Vagina (tissue), 2 donors: ENCODE results near the gene PTPRN2. TPM values are rescaled to one million over a fixed set of nuclear protein-coding genes. Genes with fewer than 3 reads are reported as not detected.

Experiments used
- DNase-seq, 2 donors: peaks; one replicate each; pipeline ENCODE4 v3.0.0-alpha.2; 2017; ENCODE audit errors: extremely low spot score in 2 of 2
- H3K27ac ChIP-seq: fragments of 200-600 bp; sonication (generic); one replicate; pipeline ENCODE4 v1.5.1; 2019
- H3K27me3 ChIP-seq: fragments of 200-600 bp; sonication (generic); one replicate; pipeline ENCODE4 v1.5.1; 2019
- H3K36me3 ChIP-seq, 2 donors: fragments of 200-600 bp; sonication (generic); one replicate each; pipeline ENCODE4 v1.5.1; 2017 to 2019
- H3K4me1 ChIP-seq: fragments of 200-600 bp; sonication (generic); one replicate; pipeline ENCODE4 v1.5.1; 2019
- H3K4me3 ChIP-seq, 2 donors: fragments of 200-600 bp; sonication (generic); 1 replicate in 1 of 2; 2 replicates in 1 of 2; pipeline ENCODE4 v1.5.1; 2016 to 2019
- H3K9me3 ChIP-seq: fragments of 200-600 bp; sonication (generic); one replicate; pipeline ENCODE4 v1.5.1; 2019
- CTCF ChIP-seq, 3 experiments: fragments of 450-650 bp in 2 of 3; fragments of 200-600 bp in 1 of 3; sonication (generic) in 1 of 3; IDR thresholded peaks; one replicate each; pipeline ENCODE4 v1.5.1; 2017 to 2019; ENCODE audit warnings: antibody characterized with exemption in 3 of 3, mild to moderate bottlenecking in 2 of 3, moderate library complexity in 2 of 3
- POLR2A ChIP-seq, 2 donors: fragments of 450-650 bp; IDR thresholded peaks; one replicate each; pipeline ENCODE4 v1.6.1; 2017; ENCODE audit warnings: antibody characterized with exemption in 2 of 2, mild to moderate bottlenecking in 2 of 2, moderate library complexity in 2 of 2
- POLR2AphosphoS5 ChIP-seq, 2 donors: sonication (generic); formaldehyde crosslinking; IDR thresholded peaks; one replicate each; pipeline ENCODE4 v1.9.0; 2017; ENCODE audit warnings: antibody characterized with exemption in 2 of 2, mild to moderate bottlenecking in 2 of 2, low read depth in 1 of 2; ENCODE audit not compliant: insufficient read depth in 1 of 2
- intact Hi-C: fragments of 100-400 bp; cut with DNase I; formaldehyde crosslinking; loops from one replicate; pipeline ENCODE4 v1.15.1; 2023
- total RNA-seq: library from RNA; depleted of rRNA; stranded (reverse); fragments of >200 nt; gene quantifications from one replicate; pipeline ENCODE4 v1.2.3, GENCODE V29; 2016

PTPRN2 gene
- total RNA-seq, 1 donor from 2014 or later = 7.4 TPM

GRCh38 chr7:157650131-157650631 lies 937.4 kb downstream of the PTPRN2 start:
- H3K27ac ChIP-seq = no peak overlapping the region
- intact Hi-C loops = no loop called here
- H3K4me3 ChIP-seq = no peak overlapping the region
- no peak for TF ChIP-seq CTCF (IDR thresholded peaks at IDR 0.05)
- no peak for TF ChIP-seq POLR2A (IDR thresholded peaks at IDR 0.05)
- no peaks in the 10 kb centered on the region for H3K36me3 ChIP-seq
- H3K4me1 ChIP-seq = no peaks in the 10 kb centered on the region
- no peaks in the 10 kb centered on the region for H3K27me3 ChIP-seq
- DNase-seq = no peak
- no peaks in the 10 kb centered on the region for H3K9me3 ChIP-seq

- Histone ChIP-seq H3K4me3 (no peak overlapping the region), H3K27ac (no peak overlapping the region)
- intact Hi-C loops = no loop called here
Measured at GRCh38 chr7:157646551-157646950, 941.1 kb downstream of the PTPRN2 start.

GRCh38 chr7:157645539-157645938 lies 942.1 kb downstream of the PTPRN2 start:
- H3K4me1 ChIP-seq = no peaks in the 10 kb centered on the region

More at GRCh38 chr7:157646551-157646950, 941.1 kb downstream of the PTPRN2 start:
- DNase-seq = no peak
- no peaks in the 10 kb centered on the region for H3K9me3 ChIP-seq
- TF ChIP-seq POLR2AphosphoS5 (IDR thresholded peaks at IDR 0.05; ENCODE audit: insufficient read depth in 1 of 2, low read depth in 1 of 2) (no peak), CTCF (IDR thresholded peaks at IDR 0.05) (no peak), POLR2A (IDR thresholded peaks at IDR 0.05) (no peak)
- no peaks in the 10 kb centered on the region for H3K36me3 ChIP-seq
- H3K27me3 ChIP-seq = no peaks in the 10 kb centered on the region
- H3K4me1 ChIP-seq = no peaks in the 10 kb centered on the region

GRCh38 chr7:157644946-157645345 lies 942.7 kb downstream of the PTPRN2 start:
- no peaks in the 10 kb centered on the region for H3K27me3 ChIP-seq
- H3K4me1 ChIP-seq = no peaks in the 10 kb centered on the region
- H3K36me3 ChIP-seq = no peaks in the 10 kb centered on the region
- no peak overlapping the region for H3K27ac ChIP-seq
- no peak for DNase-seq
- intact Hi-C loops = no loop called here
- H3K9me3 ChIP-seq = peaks cover 3% of the 10 kb centered on the region
- TF ChIP-seq POLR2A (IDR thresholded peaks at IDR 0.05) (no peak), CTCF (IDR thresholded peaks at IDR 0.05) (no peak), POLR2AphosphoS5 (IDR thresholded peaks at IDR 0.05; ENCODE audit: insufficient read depth in 1 of 2, low read depth in 1 of 2) (no peak)
- H3K4me3 ChIP-seq = no peak overlapping the region

More at GRCh38 chr7:157645539-157645938, 942.1 kb downstream of the PTPRN2 start:
- intact Hi-C loops = no loop called here
- H3K9me3 ChIP-seq = no peaks in the 10 kb centered on the region
- no peak for TF ChIP-seq POLR2A (IDR thresholded peaks at IDR 0.05)
- TF ChIP-seq CTCF (IDR thresholded peaks at IDR 0.05) = no peak
- TF ChIP-seq POLR2AphosphoS5 (IDR thresholded peaks at IDR 0.05; ENCODE audit: insufficient read depth in 1 of 2, low read depth in 1 of 2) = no peak
- DNase-seq = no peak
- no peaks in the 10 kb centered on the region for H3K36me3 ChIP-seq
- H3K27me3 ChIP-seq = no peaks in the 10 kb centered on the region
- no peak overlapping the region for H3K4me3 ChIP-seq
- no peak overlapping the region for H3K27ac ChIP-seq

- H3K4me3 ChIP-seq = no peak overlapping the region
- H3K36me3 ChIP-seq = no peaks in the 10 kb centered on the region
- intact Hi-C loops = no loop called here
- H3K9me3 ChIP-seq = peaks cover 7% of the 10 kb centered on the region
- no peak overlapping the region for H3K27ac ChIP-seq
- no peaks in the 10 kb centered on the region for H3K4me1 ChIP-seq
- peak in 1 of 2 donors; percentile 64 for DNase-seq
- no peak for TF ChIP-seq POLR2A (IDR thresholded peaks at IDR 0.05)
- TF ChIP-seq CTCF (IDR thresholded peaks at IDR 0.05) = no peak
- no peak for TF ChIP-seq POLR2AphosphoS5 (IDR thresholded peaks at IDR 0.05; ENCODE audit: insufficient read depth in 1 of 2, low read depth in 1 of 2)
- no peaks in the 10 kb centered on the region for H3K27me3 ChIP-seq
Measured at GRCh38 chr7:157643525-157643970, 944.1 kb downstream of the PTPRN2 start.
